ENCODE measurements around the gene STXBP3. TPM values are rescaled to one million over a fixed set of nuclear protein-coding genes. Genes with fewer than 3 reads are reported as not detected.
"Not testable (repeated sequence)": the region's sequence is repeated elsewhere in the genome, so short reads cannot be mapped to it uniquely, and the experiment has no call there.

STXBP3 gene, protein sequence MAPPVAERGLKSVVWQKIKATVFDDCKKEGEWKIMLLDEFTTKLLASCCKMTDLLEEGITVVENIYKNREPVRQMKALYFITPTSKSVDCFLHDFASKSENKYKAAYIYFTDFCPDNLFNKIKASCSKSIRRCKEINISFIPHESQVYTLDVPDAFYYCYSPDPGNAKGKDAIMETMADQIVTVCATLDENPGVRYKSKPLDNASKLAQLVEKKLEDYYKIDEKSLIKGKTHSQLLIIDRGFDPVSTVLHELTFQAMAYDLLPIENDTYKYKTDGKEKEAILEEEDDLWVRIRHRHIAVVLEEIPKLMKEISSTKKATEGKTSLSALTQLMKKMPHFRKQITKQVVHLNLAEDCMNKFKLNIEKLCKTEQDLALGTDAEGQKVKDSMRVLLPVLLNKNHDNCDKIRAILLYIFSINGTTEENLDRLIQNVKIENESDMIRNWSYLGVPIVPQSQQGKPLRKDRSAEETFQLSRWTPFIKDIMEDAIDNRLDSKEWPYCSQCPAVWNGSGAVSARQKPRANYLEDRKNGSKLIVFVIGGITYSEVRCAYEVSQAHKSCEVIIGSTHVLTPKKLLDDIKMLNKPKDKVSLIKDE
- total RNA-seq (2014; rRNA removed; shearing (Covaris generic)), result 21.6 and 37.2 TPM in 2 replicates

DNA sequence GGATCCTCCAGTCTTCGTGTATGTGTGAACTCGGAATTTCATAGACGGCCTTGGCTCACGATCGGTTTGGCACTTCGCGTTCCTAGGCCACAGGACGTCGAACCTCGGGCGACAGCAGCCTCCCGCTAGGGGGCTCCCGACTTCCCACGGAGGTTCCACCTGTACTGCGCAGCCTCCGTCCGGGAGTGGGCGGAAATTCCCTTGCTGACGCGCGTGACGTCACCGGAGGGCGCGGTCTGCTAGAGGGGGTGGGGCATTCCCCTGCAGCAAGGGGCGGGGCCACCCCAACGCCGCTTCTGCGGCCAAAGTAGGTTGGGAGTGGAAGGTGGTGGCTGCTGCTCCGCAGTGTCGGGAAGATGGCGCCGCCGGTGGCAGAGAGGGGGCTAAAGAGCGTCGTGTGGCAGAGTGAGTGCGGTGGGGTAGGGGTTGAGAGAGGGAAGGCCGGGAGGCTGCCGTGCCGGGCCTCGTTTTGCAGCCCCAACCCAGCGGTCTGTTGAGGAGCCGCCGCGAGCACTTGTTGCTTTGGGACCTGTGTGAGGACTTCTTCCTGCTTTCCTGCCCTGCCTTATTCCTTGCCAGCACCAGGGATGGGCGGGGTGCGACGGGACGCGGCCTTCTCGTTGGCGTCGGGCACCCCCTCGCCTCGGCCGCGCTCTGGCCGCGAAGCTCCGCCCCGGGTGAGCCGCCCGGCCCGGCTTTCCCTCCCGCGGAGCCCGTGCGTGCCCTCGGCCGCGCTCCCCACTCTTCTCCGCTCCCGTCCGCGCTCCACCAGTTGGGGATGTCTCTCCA is at the start of gene STXBP3:
Gene STXBP3, plus strand, starts transcription at position 293 of the 789 bp plus-strand sequence. Its CDS starts 64 bp downstream, at position 357.
- peak; percentile 97 for DNase-seq (ENCODE audit: low spot score)
- in situ Hi-C loops (cut with HindIII; ENCODE audit: low sequenced_read_pairs), result no loop called here

GRCh38 chr1:108699375-108700332 is 46.8 kb upstream of the STXBP3 start:
- in situ Hi-C loops (cut with HindIII; ENCODE audit: low sequenced_read_pairs), result no loop called here
- no peak for DNase-seq (ENCODE audit: low spot score)

- DNase-seq (ENCODE audit: low spot score), result peak; percentile 49
- in situ Hi-C loops (cut with HindIII; ENCODE audit: low sequenced_read_pairs), result no loop called here
Measured at GRCh38 chr1:108701176-108701849, 45.2 kb upstream of the STXBP3 start.

GRCh38 chr1:108702109-108702508 is 44.4 kb upstream of the STXBP3 start:
- in situ Hi-C loops (cut with HindIII; ENCODE audit: low sequenced_read_pairs); DNase-seq (ENCODE audit: low spot score): not testable (repeated sequence)

GRCh38 chr1:108703939-108704338 is 42.5 kb upstream of the STXBP3 start:
- in situ Hi-C loops (cut with HindIII; ENCODE audit: low sequenced_read_pairs), result no loop called here

DNA sequence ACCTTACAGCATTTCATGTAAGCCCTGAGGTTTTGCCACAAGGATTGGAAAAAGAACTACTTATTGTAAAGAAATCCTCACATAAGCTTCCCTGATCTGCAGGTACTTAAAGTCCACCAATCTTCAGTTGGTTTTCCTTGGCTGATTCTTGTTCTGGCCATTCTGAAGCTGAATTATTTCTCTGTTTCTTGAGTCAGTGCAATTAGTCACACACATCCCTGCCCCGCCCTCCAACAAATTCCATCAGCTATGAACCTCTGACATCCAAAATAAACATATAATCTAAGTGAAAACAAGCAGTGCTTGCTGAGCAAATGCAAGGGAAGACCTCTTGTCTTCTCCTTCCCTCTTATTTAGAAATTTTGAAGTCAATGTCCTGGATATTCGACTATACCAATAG is 42.0 kb upstream of the STXBP3 start:
- in situ Hi-C loops (cut with HindIII; ENCODE audit: low sequenced_read_pairs), result no loop called here
- DNase-seq (ENCODE audit: low spot score), result no peak

More at GRCh38 chr1:108703939-108704338, 42.5 kb upstream of the STXBP3 start:
- DNase-seq (ENCODE audit: low spot score), result no peak

DNA sequence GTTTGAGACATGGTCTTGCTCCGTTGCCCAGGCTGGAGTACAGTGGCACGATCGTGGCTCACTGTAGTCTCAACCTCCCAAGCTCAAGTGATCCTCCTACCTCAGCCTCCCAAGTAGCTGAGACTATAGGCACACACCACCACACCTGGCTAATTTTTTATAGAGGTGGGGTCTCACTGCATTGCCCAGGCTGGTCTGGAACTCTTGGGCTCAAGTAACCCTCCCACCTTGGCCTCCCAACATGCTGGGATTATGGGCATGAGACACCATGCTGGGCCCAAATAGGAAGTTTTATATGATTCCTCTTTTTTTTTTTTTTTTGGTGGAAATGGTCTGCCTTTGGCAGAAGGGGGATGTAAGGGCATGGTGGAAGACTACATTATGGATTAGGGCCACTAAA is 39.8 kb upstream of the STXBP3 start:
- no peak for DNase-seq (ENCODE audit: low spot score)
- in situ Hi-C loops (cut with HindIII; ENCODE audit: low sequenced_read_pairs), result no loop called here

GRCh38 chr1:108708691-108709660 is 37.5 kb upstream of the STXBP3 start:
- no peak for DNase-seq (ENCODE audit: low spot score)
- in situ Hi-C loops (cut with HindIII; ENCODE audit: low sequenced_read_pairs), result no loop called here

DNA sequence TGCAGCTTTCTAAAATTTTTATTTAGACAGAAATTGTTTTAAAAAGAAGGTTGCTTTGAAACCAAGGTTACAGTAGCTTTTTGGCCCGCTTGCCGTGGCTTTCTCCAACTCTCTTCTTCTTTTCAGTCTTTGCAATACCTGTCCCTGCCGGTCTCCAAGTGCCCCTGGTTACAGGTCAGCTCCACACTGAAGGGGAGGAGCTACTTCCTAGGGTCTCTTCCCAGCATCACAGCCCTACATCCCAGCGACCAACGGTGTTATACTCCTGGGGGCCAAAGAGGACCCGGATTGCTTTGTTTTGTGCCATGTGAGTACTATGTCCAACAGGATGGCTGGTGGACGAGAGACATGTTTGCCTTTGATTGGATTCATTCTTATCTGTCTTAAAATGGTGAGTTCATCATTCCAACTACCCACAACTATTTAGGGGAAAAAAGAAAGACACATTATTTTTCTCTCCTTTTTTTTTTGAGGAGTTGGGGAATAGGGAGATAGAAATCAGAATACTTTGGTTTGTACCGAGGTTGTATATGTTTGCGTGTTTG is 33.8 kb upstream of the STXBP3 start, which contains the start of gene FNDC7:
Gene FNDC7, plus strand, starts transcription at position 303 of the 545 bp plus-strand sequence. Its CDS starts 26 bp downstream, at position 329.
- no peak for DNase-seq (ENCODE audit: low spot score)
- in situ Hi-C loops (cut with HindIII; ENCODE audit: low sequenced_read_pairs), result no loop called here

- in situ Hi-C loops (cut with HindIII; ENCODE audit: low sequenced_read_pairs), result no loop called here
- DNase-seq (ENCODE audit: low spot score), result no peak
Measured at GRCh38 chr1:108715932-108716331, 30.5 kb upstream of the STXBP3 start.

DNA sequence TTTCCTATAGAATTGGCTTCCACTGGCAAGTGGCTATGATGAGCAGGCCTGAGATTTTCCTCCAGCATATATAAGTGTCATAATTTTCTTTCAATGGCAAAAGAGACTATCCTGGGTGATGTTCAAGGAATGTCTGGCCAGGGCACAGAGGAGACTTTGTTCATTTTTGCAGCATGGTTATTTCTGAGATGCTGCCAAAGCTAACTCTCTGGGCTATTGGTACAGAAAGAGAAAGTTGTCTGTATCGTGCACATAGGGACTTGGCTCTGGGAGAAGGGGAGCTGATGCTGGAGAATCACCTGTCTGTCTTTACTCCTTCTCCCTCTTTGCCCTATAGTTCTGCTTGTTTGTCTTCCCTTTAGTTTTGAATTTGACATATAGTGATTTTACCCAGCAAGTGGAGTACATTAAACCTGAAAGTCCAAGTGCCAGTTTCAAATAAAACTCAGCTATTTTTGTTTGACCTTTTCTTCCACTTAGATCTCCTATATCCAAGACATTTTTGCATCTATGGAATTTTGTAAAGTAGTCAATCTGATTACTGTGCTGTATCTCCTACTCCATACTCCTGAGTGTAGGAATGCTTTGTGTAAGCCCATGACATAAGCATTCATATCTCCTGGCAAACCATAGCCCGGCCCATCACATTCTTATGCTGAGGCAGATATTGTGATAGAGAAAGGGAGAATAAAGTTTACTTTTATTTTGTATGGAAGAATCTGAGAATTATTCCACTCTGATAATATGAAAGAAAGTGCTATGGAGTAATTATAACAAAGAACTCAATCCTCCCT is 29.8 kb upstream of the STXBP3 start:
- no peak for DNase-seq (ENCODE audit: low spot score)
- in situ Hi-C loops (cut with HindIII; ENCODE audit: low sequenced_read_pairs), result no loop called here

- no peak for DNase-seq (ENCODE audit: low spot score)
- in situ Hi-C loops (cut with HindIII; ENCODE audit: low sequenced_read_pairs), result no loop called here
Measured at GRCh38 chr1:108717774-108718316, 28.6 kb upstream of the STXBP3 start.

DNA sequence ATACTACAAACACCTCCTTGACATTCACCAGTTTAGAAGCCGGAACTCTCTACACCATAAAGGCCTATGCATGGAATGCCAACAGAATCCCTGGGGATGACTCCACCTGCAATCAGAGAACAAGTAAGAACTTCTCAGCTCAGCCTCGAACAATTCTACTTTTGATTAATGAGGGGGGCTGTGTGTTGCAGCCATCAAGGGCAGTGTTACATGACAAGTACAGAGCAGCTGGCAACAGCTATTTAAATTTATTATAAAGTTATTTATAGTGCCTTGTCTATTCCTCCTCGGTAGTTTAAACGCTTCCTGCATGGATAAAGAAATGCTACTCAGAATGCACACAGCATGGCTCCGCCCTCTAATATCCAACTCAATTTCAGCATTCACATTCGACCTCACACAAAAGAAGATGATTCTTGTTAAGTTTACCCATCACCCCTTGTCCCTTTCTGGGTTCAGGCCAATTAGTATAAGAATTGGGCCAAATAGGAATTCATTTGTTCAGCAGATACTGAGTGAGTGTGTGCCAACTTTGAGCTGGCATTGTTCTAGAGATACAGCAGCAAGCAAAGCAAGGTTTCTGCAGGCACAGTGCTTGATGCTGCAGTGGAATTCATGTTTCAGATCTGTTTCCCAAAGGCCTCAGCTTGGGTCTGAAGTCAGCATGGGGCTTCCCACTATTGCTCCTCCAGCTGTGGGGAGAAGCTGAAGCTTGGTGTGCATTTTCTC is 27.4 kb upstream of the STXBP3 start:
- DNase-seq (ENCODE audit: low spot score), result peak; percentile 60
- in situ Hi-C loops (cut with HindIII; ENCODE audit: low sequenced_read_pairs), result no loop called here

DNA sequence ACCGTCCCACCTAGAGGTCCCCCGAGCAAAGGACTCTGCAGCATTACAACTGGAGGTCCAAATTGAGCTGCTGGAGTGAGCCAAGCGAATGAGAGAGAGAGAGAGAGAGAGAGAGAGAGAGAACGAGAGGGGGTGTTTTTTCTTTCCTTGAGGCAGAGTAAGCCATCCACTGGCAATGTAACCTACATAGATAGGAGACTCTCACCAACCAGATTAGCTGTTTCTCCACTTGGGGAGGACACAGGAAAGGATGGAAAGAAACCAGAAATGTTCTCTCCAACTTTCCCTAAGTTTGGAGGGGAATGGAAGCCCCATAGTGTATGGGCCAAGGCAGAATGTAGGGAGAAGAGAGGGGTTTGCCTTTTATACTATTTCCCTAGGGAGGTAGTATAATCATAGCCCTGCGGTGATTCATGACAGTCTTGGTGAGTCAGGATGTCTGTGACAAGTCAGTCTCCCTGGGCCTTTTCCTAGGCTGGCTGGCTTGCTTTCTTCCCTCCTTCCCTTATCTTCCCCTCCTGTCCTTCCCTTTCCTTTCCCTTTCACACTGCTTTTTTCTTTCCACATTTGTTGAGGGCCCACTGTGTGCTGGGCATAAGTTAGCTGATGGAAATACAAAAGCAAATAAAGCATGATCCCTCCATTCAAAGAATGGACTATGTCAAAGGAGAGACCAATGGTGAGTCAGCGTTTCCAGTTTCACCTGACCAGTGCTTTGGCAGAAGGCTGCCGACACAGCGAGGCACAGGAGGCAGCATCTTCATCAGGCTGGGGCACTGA is 26.6 kb upstream of the STXBP3 start:
- in situ Hi-C loops (cut with HindIII; ENCODE audit: low sequenced_read_pairs), result no loop called here

More for the DNA sequence above, 26.6 kb upstream of the STXBP3 start:
- DNase-seq (ENCODE audit: low spot score), result no peak

All from G401 (cell line).